Brain microvascular endothelial cell (primary cell): ENCODE data around the gene FAP.

ENCODE experiments used
- DNase-seq: peaks from one replicate; pipeline ENCODE4 v3.0.0-alpha.2; 2020
- H3K27ac ChIP-seq: fragments of 250-450 bp; sonication (Bioruptor Pico); 2 replicates; pipeline ENCODE4 v1.5.1; 2020; ENCODE audit warnings: mild to moderate bottlenecking, moderate library complexity
- H3K27me3 ChIP-seq: fragments of 250-450 bp; sonication (Bioruptor Pico); replicated peaks from 2 replicates; pipeline ENCODE4 v1.5.1; 2020; ENCODE audit warnings: mild to moderate bottlenecking
- H3K36me3 ChIP-seq: fragments of 250-450 bp; sonication (Bioruptor Pico); replicated peaks from 2 replicates; pipeline ENCODE4 v1.5.1; 2020; ENCODE audit warnings: mild to moderate bottlenecking
- H3K4me3 ChIP-seq: 2 replicates; pipeline ENCODE4 v1.5.1; 2011; ENCODE audit warnings: low read depth, mild to moderate bottlenecking, control low read depth, low read length, moderate library complexity
- in situ Hi-C: cut with HindIII; loops from 2 replicates; pipeline ENCODE4 v1.10.0; 2017; ENCODE audit warnings: low sequenced_read_pairs, low pct_ligation_motif_present
- TF ChIP-seq, protein P1 (sequence below): IDR thresholded peaks from 2 replicates; pipeline ENCODE4 v1.5.1; 2011; ENCODE audit warnings: low read depth, mild to moderate bottlenecking, moderate library complexity, low read length, control low read depth, inconsistent platforms; ENCODE audit errors: missing control alignments

The FAP gene

DNA sequence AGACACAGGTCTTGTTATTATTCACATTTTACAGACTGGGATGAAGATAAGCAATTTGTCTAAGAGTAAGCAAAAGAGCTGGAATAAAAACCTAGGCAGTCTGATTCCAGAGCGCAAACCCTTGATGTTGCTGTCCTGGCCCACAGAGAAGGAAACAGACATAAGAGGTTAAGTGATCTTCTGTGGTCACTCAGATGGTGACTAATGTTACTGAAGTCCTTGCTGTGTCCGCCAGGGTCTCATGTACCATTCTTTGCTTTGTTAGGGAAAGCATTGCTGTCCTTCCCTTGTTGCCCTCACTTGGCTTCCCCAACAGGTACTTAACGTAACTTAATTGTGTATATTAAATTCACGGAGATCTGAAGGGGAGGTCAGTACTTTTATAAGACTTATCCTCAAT is 14.9 kb upstream of the FAP start:
- peak overlapping the region; percentile 72 for H3K27ac ChIP-seq
- no peak overlapping the region for H3K4me3 ChIP-seq
- no peak for DNase-seq
- no peaks in the 10 kb centered on the region for H3K36me3 ChIP-seq
- TF ChIP-seq, protein P1, sequence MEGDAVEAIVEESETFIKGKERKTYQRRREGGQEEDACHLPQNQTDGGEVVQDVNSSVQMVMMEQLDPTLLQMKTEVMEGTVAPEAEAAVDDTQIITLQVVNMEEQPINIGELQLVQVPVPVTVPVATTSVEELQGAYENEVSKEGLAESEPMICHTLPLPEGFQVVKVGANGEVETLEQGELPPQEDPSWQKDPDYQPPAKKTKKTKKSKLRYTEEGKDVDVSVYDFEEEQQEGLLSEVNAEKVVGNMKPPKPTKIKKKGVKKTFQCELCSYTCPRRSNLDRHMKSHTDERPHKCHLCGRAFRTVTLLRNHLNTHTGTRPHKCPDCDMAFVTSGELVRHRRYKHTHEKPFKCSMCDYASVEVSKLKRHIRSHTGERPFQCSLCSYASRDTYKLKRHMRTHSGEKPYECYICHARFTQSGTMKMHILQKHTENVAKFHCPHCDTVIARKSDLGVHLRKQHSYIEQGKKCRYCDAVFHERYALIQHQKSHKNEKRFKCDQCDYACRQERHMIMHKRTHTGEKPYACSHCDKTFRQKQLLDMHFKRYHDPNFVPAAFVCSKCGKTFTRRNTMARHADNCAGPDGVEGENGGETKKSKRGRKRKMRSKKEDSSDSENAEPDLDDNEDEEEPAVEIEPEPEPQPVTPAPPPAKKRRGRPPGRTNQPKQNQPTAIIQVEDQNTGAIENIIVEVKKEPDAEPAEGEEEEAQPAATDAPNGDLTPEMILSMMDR: peak; percentile 41
- no peaks in the 10 kb centered on the region for H3K27me3 ChIP-seq
- in situ Hi-C loops: no loop called here

DNA sequence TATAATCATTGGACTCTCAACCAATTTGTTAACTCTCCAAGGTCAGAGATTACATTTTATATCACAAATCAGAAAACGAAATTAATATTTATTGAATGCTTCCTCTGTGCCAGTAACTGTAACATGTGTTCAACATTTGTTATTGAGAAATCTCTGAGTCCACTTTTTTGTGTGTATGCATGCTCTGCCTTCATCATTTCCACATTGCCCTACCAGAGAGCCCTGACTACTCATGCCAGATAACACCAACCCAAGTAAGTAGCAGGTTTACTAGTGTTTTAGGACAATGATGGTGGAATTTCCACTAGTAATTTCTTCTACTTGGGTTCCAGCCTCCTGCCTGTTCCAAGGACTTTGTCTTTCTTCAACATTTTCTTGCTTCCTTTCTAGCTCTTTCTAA is 14.2 kb upstream of the FAP start:
- TF ChIP-seq, protein P1: no peak
- no peak overlapping the region for H3K27ac ChIP-seq
- in situ Hi-C loops: no loop called here
- no peak for DNase-seq
- H3K4me3 ChIP-seq: no peak overlapping the region
- H3K27me3 ChIP-seq: no peaks in the 10 kb centered on the region
- H3K36me3 ChIP-seq: no peaks in the 10 kb centered on the region

DNA sequence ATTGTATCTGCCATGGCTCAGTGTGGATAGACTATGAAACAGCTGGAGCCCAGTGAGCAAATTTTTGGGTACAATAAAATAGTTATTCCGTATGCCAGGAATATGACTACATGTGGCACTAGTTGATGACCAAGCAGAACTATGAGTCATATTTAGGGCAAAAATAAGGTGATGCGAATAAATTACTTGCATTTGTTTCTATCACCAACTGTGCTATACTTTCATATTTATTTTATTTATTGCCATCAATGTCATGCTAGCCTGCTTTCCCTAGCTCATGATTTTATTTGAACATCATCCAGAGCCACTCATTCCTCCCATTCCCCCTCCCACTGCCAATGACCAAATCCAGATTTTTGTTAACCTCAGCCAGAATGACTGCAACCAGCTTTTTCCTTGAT is 13.3 kb upstream of the FAP start:
- Histone ChIP-seq H3K27ac (no peak overlapping the region), H3K36me3 (no peaks in the 10 kb centered on the region), H3K27me3 (no peaks in the 10 kb centered on the region), H3K4me3 (no peak overlapping the region)
- DNase-seq: no peak
- TF ChIP-seq, protein P1: no peak
- in situ Hi-C loops: no loop called here

DNA sequence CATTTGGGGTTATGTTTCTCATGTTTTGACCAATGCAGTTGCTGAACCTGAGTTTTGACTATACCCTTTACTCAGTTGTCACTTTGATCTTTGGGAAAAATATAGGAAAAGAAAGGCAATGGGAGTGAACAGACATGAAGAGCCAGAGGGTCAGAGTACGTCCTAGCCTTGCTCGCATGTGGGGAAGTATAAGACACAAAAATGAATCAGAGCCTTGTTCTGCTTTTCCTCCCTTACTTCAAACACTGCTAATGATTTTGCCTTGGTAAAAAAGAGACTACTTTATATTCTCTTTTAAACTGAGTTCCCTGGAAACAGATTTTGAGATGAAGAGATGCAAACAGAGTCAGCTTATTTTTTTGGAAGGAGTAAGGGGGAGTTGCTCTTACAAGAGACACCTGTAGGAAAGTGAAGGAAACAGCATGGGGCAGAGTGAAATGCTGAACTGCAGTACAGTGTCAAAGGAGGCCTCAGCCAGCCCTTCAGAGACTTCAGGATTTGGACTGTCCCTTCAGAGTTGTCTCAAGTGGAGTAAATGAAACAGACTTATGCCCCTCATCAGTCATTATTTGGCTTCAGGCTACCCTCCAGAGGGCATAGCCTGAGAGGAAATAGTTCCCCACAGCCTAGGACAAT is 11.1 kb upstream of the FAP start:
- TF ChIP-seq, protein P1: no peak
- no peak for DNase-seq

DNA sequence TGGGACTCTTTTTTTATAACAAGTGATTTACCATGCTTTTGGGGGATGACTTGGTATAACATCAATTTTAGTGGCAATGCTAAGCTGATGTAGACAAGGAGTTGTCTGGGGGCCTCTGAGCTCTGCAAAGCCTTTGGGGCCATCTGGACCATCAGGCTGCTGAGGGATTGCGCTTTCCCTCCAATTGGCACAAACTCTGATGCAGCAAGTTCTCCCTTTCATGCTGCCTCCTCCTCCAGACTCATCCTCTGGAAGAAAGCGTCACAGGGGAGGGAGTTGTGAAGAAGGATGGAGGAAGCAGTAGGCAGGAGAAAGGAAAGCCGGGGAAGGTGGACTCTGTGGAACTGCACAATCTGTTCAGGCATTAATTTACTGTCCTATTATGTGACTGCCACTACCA is 10.2 kb upstream of the FAP start:
- H3K4me3 ChIP-seq: no peak overlapping the region
- H3K27me3 ChIP-seq: no peaks in the 10 kb centered on the region
- H3K27ac ChIP-seq: no peak overlapping the region
- H3K36me3 ChIP-seq: no peaks in the 10 kb centered on the region
- TF ChIP-seq, protein P1: no peak
- no peak for DNase-seq
- in situ Hi-C loops: no loop called here

More for the DNA sequence above, 11.1 kb upstream of the FAP start:
- Histone ChIP-seq H3K27ac (no peak overlapping the region), H3K36me3 (no peaks in the 10 kb centered on the region), H3K4me3 (no peak overlapping the region), H3K27me3 (no peaks in the 10 kb centered on the region)
- in situ Hi-C loops: no loop called here

DNA sequence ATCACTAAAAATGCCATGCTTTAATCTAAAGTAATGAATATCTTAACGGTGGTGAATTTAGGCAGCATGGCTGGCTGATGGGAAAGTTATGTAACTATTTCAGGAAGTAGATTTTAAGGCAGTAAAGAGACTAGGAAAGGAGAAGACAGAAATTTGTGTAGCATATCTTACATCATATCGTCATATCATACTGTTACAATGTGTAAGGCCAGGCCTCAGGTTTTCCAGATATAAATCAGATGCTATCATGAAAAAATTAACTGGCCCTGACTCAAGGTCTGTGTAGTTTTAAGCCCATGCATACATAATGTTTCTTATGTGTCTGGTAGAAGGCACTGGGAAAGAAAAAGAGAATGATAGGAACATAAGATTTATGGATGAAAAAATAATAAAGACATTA is 8.9 kb upstream of the FAP start:
- Histone ChIP-seq H3K36me3 (no peaks in the 10 kb centered on the region), H3K27ac (no peak overlapping the region), H3K4me3 (no peak overlapping the region), H3K27me3 (no peaks in the 10 kb centered on the region)
- TF ChIP-seq, protein P1: no peak
- DNase-seq: no peak
- in situ Hi-C loops: no loop called here
